ENCODE data around the gene PTH1R. TPM values are rescaled to one million over a fixed set of nuclear protein-coding genes. Genes with fewer than 3 reads are reported as not detected.

PTH1R gene
- total RNA-seq, 2 experiments from 2014 or later = not detected

- Mint-ChIP-seq H3K27me3 (no peaks in the 10 kb centered on the region), H3K36me3 (no peaks in the 10 kb centered on the region), H3K4me3 (no peak overlapping the region), H3K9me3 (no peaks in the 10 kb centered on the region), H3K4me1 (ENCODE audit: low read depth) (no peaks in the 10 kb centered on the region), H3K27ac (no peak overlapping the region)
- DNase-seq = peak; percentile 4
- intact Hi-C loops (cut with micrococcal nuclease) = no loop called here
- CTCF ChIA-PET = no interaction called here
- POLR2A ChIA-PET = no interaction called here
Observed at GRCh38 chr3:46851364-46852333, 25.9 kb upstream of the PTH1R start.

- DNase-seq = no peak
- Mint-ChIP-seq H3K4me1 (ENCODE audit: low read depth) (no peaks in the 10 kb centered on the region), H3K4me3 (no peak overlapping the region), H3K36me3 (no peaks in the 10 kb centered on the region), H3K9me3 (no peaks in the 10 kb centered on the region), H3K27ac (no peak overlapping the region), H3K27me3 (no peaks in the 10 kb centered on the region)
- ChIA-PET CTCF (no interaction called here), POLR2A (no interaction called here)
- intact Hi-C loops (cut with micrococcal nuclease) = no loop called here
Observed at GRCh38 chr3:46852334-46852720, 25.2 kb upstream of the PTH1R start.

- no peak overlapping the region for H3K4me3 Mint-ChIP-seq
- intact Hi-C loops (cut with micrococcal nuclease) = no loop called here
Observed at GRCh38 chr3:46852839-46853355, 24.6 kb upstream of the PTH1R start.

GRCh38 chr3:46853441-46854415 lies 23.8 kb upstream of the PTH1R start:
- no peaks in the 10 kb centered on the region for H3K36me3 Mint-ChIP-seq
- DNase-seq = peak; percentile 6
- CTCF ChIA-PET = interaction anchor here (1.5 kb wide), 1 partner anchor 13 kb away, joined by 6 read pairs; no protein-coding TSS in a partner anchor
- no peak overlapping the region for H3K4me3 Mint-ChIP-seq
- H3K9me3 Mint-ChIP-seq = no peaks in the 10 kb centered on the region
- intact Hi-C loops (cut with micrococcal nuclease) = no loop called here
- POLR2A ChIA-PET = no interaction called here
- H3K27me3 Mint-ChIP-seq = no peaks in the 10 kb centered on the region
- H3K27ac Mint-ChIP-seq = no peak overlapping the region
- no peaks in the 10 kb centered on the region for H3K4me1 Mint-ChIP-seq (ENCODE audit: low read depth)

More at GRCh38 chr3:46852839-46853355, 24.6 kb upstream of the PTH1R start:
- H3K36me3 Mint-ChIP-seq = no peaks in the 10 kb centered on the region
- DNase-seq = no peak
- H3K27me3 Mint-ChIP-seq = no peaks in the 10 kb centered on the region
- ChIA-PET CTCF (interaction anchor here (1.5 kb wide), 1 partner anchor 14 kb away, joined by 6 read pairs; no protein-coding TSS in a partner anchor), POLR2A (no interaction called here)
- no peaks in the 10 kb centered on the region for H3K9me3 Mint-ChIP-seq
- no peak overlapping the region for H3K27ac Mint-ChIP-seq
- H3K4me1 Mint-ChIP-seq (ENCODE audit: low read depth) = no peaks in the 10 kb centered on the region

- intact Hi-C loops (cut with micrococcal nuclease) = no loop called here
- ChIA-PET POLR2A (no interaction called here), CTCF (interaction anchor here (1.5 kb wide), 1 partner anchor 12 kb away, joined by 6 read pairs; no protein-coding TSS in a partner anchor)
- H3K27me3 Mint-ChIP-seq = no peaks in the 10 kb centered on the region
- no peaks in the 10 kb centered on the region for H3K4me1 Mint-ChIP-seq (ENCODE audit: low read depth)
- no peak for DNase-seq
- no peak overlapping the region for H3K4me3 Mint-ChIP-seq
- H3K9me3 Mint-ChIP-seq = no peaks in the 10 kb centered on the region
- no peaks in the 10 kb centered on the region for H3K36me3 Mint-ChIP-seq
- H3K27ac Mint-ChIP-seq = no peak overlapping the region
Observed at GRCh38 chr3:46854555-46854991, 22.9 kb upstream of the PTH1R start.

GRCh38 chr3:46856576-46857471 lies 20.7 kb upstream of the PTH1R start:
- H3K9me3 Mint-ChIP-seq = no peaks in the 10 kb centered on the region
- POLR2A ChIA-PET = no interaction called here
- no peaks in the 10 kb centered on the region for H3K27me3 Mint-ChIP-seq
- no peak overlapping the region for H3K27ac Mint-ChIP-seq
- CTCF ChIA-PET = interaction anchor here (1.4 kb wide), 1 partner anchor 10 kb away, joined by 3 read pairs; no protein-coding TSS in a partner anchor
- intact Hi-C loops (cut with micrococcal nuclease) = no loop called here
- H3K4me1 Mint-ChIP-seq (ENCODE audit: low read depth) = no peaks in the 10 kb centered on the region
- no peak for DNase-seq
- H3K4me3 Mint-ChIP-seq = no peak overlapping the region
- H3K36me3 Mint-ChIP-seq = no peaks in the 10 kb centered on the region

GRCh38 chr3:46857485-46858341 lies 19.8 kb upstream of the PTH1R start:
- ChIA-PET CTCF (interaction anchor here (0.8 to 1.4 kb wide), 2 partner anchors 9 to 14 kb away, joined by 3 read pairs; no protein-coding TSS in a partner anchor), POLR2A (no interaction called here)
- H3K27me3 Mint-ChIP-seq = no peaks in the 10 kb centered on the region
- H3K9me3 Mint-ChIP-seq = no peaks in the 10 kb centered on the region
- no peak overlapping the region for H3K27ac Mint-ChIP-seq
- no peaks in the 10 kb centered on the region for H3K4me1 Mint-ChIP-seq (ENCODE audit: low read depth)
- no peak overlapping the region for H3K4me3 Mint-ChIP-seq
- intact Hi-C loops (cut with micrococcal nuclease) = no loop called here
- H3K36me3 Mint-ChIP-seq = no peaks in the 10 kb centered on the region
- no peak for DNase-seq

- H3K4me1 Mint-ChIP-seq (ENCODE audit: low read depth) = no peaks in the 10 kb centered on the region
- ChIA-PET POLR2A (no interaction called here), CTCF (interaction anchor here (0.8 to 1.4 kb wide), 2 partner anchors 9 to 15 kb away, joined by 3 read pairs; no protein-coding TSS in a partner anchor)
- H3K9me3 Mint-ChIP-seq = no peaks in the 10 kb centered on the region
- H3K36me3 Mint-ChIP-seq = no peaks in the 10 kb centered on the region
- no peak overlapping the region for H3K27ac Mint-ChIP-seq
- intact Hi-C loops (cut with micrococcal nuclease) = no loop called here
- no peaks in the 10 kb centered on the region for H3K27me3 Mint-ChIP-seq
- no peak overlapping the region for H3K4me3 Mint-ChIP-seq
- no peak for DNase-seq
Observed at GRCh38 chr3:46858456-46858855, 19.1 kb upstream of the PTH1R start.

- intact Hi-C loops (cut with micrococcal nuclease) = no loop called here
- CTCF ChIA-PET = interaction anchor here (0.6 to 1.4 kb wide), 6 partner anchors 9 to 54 kb away, joined by 3 to 6 read pairs (median 4); no protein-coding TSS in a partner anchor
- Mint-ChIP-seq H3K4me1 (ENCODE audit: low read depth) (no peaks in the 10 kb centered on the region), H3K27me3 (no peaks in the 10 kb centered on the region), H3K36me3 (no peaks in the 10 kb centered on the region), H3K4me3 (no peak overlapping the region), H3K9me3 (no peaks in the 10 kb centered on the region), H3K27ac (no peak overlapping the region)
- DNase-seq = no peak
- POLR2A ChIA-PET = no interaction called here
Observed at GRCh38 chr3:46859001-46859710, 18.4 kb upstream of the PTH1R start.
